PC-9 (cell line): ENCODE measurements around the gene SLC13A2.

ENCODE experiments used
- CTCF ChIP-seq: fragments of 200-600 bp; sonication (generic); conservative IDR thresholded peaks from 2 replicates; pipeline ENCODE4 v1.6.1; 2017; ENCODE audit warnings: mixed run types, antibody characterized with exemption, mild to moderate bottlenecking, moderate library complexity
- EZH2 ChIP-seq: fragments of 200-600 bp; sonication (generic); IDR thresholded peaks from 2 replicates; pipeline ENCODE4 v1.8.0; 2017; ENCODE audit warnings: antibody characterized with exemption, low read depth

- TF ChIP-seq CTCF: no peak
- no peak for TF ChIP-seq EZH2
These were observed 34.2 kb downstream of the SLC13A2 start for GRCh38 chr17:28507567-28508203.
